GM23338 (cell line): Measurements from ENCODE around the gene SOWAHB. TPM values are rescaled to one million over a fixed set of nuclear protein-coding genes. Genes with fewer than 3 reads are reported as not detected.

Experiments used
- ATAC-seq: fragments of 200-7000 bp; cut with Tn5 transposase; 3 replicates; pipeline ENCODE4 v1.9.1; 2020
- DNase-seq: peaks from one replicate; pipeline ENCODE4 v3.0.0-alpha.2; 2015; ENCODE audit warnings: low spot score
- H2AFZ ChIP-seq: fragments of 200-600 bp; sonication (generic); 2 replicates; pipeline ENCODE4 v1.8.0; 2016; ENCODE audit warnings: antibody characterized with exemption, mild to moderate bottlenecking, moderate library complexity
- H3F3A ChIP-seq: fragments of 200-600 bp; sonication (generic); replicated peaks from 2 replicates; pipeline ENCODE4 v1.8.0; 2017; ENCODE audit warnings: antibody characterized with exemption, mixed run types, low read depth
- H3K27ac ChIP-seq: fragments of 200-600 bp; sonication (generic); 2 replicates; pipeline ENCODE4 v1.6.1; 2016; ENCODE audit warnings: low read depth
- H3K27me3 ChIP-seq: fragments of 200-600 bp; sonication (generic); 2 replicates; pipeline ENCODE4 v1.8.0; 2016; ENCODE audit warnings: mild to moderate bottlenecking, mixed run types, moderate library complexity; ENCODE audit not compliant: insufficient read depth
- H3K36me3 ChIP-seq: fragments of 200-600 bp; sonication (generic); 2 replicates; pipeline ENCODE4 v1.8.0; 2016; ENCODE audit warnings: mild to moderate bottlenecking; ENCODE audit not compliant: insufficient read depth
- H3K4me1 ChIP-seq: fragments of 200-600 bp; sonication (generic); 2 replicates; pipeline ENCODE4 v1.8.0; 2016; ENCODE audit warnings: mild to moderate bottlenecking, moderate library complexity; ENCODE audit not compliant: insufficient read depth
- H3K4me2 ChIP-seq: fragments of 200-600 bp; sonication (generic); 2 replicates; pipeline ENCODE4 v1.7.1; 2017; ENCODE audit warnings: mixed run types
- H3K4me3 ChIP-seq: fragments of 200-600 bp; sonication (generic); 2 replicates; pipeline ENCODE4 v1.6.1; 2016; ENCODE audit warnings: mixed run types
- H3K79me2 ChIP-seq: fragments of 200-600 bp; sonication (generic); replicated peaks from 2 replicates; pipeline ENCODE4 v1.8.0; 2017; ENCODE audit warnings: mild to moderate bottlenecking; ENCODE audit not compliant: insufficient read depth
- H3K9me2 ChIP-seq: fragments of 200-600 bp; sonication (generic); 2 replicates; pipeline ENCODE4 v1.8.0; 2017; ENCODE audit not compliant: insufficient read depth
- H4K20me1 ChIP-seq: fragments of 200-600 bp; sonication (generic); replicated peaks from 2 replicates; pipeline ENCODE4 v1.8.0; 2017; ENCODE audit warnings: mild to moderate bottlenecking; ENCODE audit not compliant: insufficient read depth
- H3K27ac Mint-ChIP-seq: 2 replicates; pipeline ENCODE4 v1.8.0; 2020; ENCODE audit warnings: inconsistent platforms, mild to moderate bottlenecking, moderate library complexity, mixed read lengths
- H3K27me3 Mint-ChIP-seq: 3 replicates; pipeline ENCODE4 v1.8.0; 2022; ENCODE audit warnings: low read depth, mild to moderate bottlenecking, moderate library complexity, mixed read lengths, inconsistent platforms; ENCODE audit not compliant: insufficient read depth, poor library complexity
- H3K36me3 Mint-ChIP-seq: 3 replicates; pipeline ENCODE4 v1.8.0; 2021; ENCODE audit warnings: low read depth, mild to moderate bottlenecking, inconsistent platforms, moderate library complexity, mixed read lengths
- H3K4me1 Mint-ChIP-seq: 3 replicates; pipeline ENCODE4 v1.8.0; 2020; ENCODE audit warnings: mild to moderate bottlenecking, inconsistent platforms, mixed read lengths
- H3K4me3 Mint-ChIP-seq: 3 replicates; pipeline ENCODE4 v1.8.0; 2021; ENCODE audit warnings: moderate library complexity, mild to moderate bottlenecking, inconsistent platforms, mixed read lengths
- H3K9me3 Mint-ChIP-seq: 3 replicates; pipeline ENCODE4 v1.8.0; 2020; ENCODE audit warnings: moderate library complexity, mild to moderate bottlenecking, inconsistent platforms, mixed read lengths
- CREB1 ChIP-seq: fragments of 250-450 bp; sonication (Bioruptor Pico); IDR thresholded peaks from 2 replicates; pipeline ENCODE4 v1.5.0; 2020; ENCODE audit warnings: low read depth, mild to moderate bottlenecking, moderate library complexity
- EZH2phosphoT487 ChIP-seq: fragments of 200-600 bp; sonication (generic); IDR thresholded peaks from one replicate; pipeline ENCODE4 v1.8.1; 2018; ENCODE audit warnings: antibody characterized with exemption; ENCODE audit not compliant: unreplicated experiment
- JUNB ChIP-seq: IDR thresholded peaks from one replicate; pipeline ENCODE4 v1.6.1; 2016; ENCODE audit warnings: antibody characterized with exemption; ENCODE audit not compliant: unreplicated experiment
- POLR2AphosphoS5 ChIP-seq: IDR thresholded peaks from 2 replicates; pipeline ENCODE4 v1.6.1; 2016; ENCODE audit warnings: antibody characterized with exemption, low read depth
- STAT1 ChIP-seq: IDR thresholded peaks from one replicate; pipeline ENCODE4 v1.6.1; 2016; ENCODE audit warnings: antibody characterized with exemption; ENCODE audit not compliant: unreplicated experiment
- polyA plus RNA-seq: library from polyadenylated mRNA; unstranded; fragments of >200 nt; fragmentation: Nextera tagmentation; extraction: Ambion mirVana; gene quantifications from 2 replicates; pipeline ENCODE4 v1.2.1, GENCODE V29; 2016
- total RNA-seq: library from RNA; depleted of rRNA; stranded (reverse); fragments of >200 nt; shearing (Covaris generic); gene quantifications from 2 replicates; pipeline ENCODE4 v1.2.3, GENCODE V29; 2014
- TF ChIP-seq, protein P1 (sequence below): fragments of 250-450 bp; sonication (Bioruptor Pico); IDR thresholded peaks from 2 replicates; pipeline ENCODE4 v1.5.0; 2020; ENCODE audit warnings: mild to moderate bottlenecking, moderate library complexity
- TF ChIP-seq, protein P2 (sequence below): IDR thresholded peaks from 2 replicates; pipeline ENCODE4 v1.6.1; 2016; ENCODE audit warnings: antibody characterized with exemption

Gene SOWAHB
- total and polyA plus RNA-seq, 2 experiments from 2014 or later, result 0.08 to 2.8 TPM

DNA sequence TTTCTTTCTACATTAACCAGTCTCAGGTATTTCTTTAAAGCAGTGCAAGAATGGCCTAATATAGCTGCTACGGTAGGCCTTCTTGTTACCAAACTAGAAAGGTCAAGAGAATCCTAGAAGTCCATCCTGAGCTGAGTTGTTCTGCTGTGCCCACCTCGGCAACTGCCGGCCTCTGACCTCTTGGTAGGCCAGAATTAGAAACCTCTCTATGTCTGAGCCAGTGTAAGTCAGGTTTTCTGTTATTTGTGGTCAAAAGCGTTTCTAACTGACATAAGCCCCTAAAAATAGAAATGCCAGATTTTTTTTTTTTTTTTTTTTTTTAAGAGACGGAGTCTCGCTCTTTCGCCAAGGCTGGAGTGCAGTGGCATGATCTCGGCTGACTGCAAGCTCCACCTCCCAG lies 43.1 kb downstream of the SOWAHB start (continued):
- TF ChIP-seq, protein P1, sequence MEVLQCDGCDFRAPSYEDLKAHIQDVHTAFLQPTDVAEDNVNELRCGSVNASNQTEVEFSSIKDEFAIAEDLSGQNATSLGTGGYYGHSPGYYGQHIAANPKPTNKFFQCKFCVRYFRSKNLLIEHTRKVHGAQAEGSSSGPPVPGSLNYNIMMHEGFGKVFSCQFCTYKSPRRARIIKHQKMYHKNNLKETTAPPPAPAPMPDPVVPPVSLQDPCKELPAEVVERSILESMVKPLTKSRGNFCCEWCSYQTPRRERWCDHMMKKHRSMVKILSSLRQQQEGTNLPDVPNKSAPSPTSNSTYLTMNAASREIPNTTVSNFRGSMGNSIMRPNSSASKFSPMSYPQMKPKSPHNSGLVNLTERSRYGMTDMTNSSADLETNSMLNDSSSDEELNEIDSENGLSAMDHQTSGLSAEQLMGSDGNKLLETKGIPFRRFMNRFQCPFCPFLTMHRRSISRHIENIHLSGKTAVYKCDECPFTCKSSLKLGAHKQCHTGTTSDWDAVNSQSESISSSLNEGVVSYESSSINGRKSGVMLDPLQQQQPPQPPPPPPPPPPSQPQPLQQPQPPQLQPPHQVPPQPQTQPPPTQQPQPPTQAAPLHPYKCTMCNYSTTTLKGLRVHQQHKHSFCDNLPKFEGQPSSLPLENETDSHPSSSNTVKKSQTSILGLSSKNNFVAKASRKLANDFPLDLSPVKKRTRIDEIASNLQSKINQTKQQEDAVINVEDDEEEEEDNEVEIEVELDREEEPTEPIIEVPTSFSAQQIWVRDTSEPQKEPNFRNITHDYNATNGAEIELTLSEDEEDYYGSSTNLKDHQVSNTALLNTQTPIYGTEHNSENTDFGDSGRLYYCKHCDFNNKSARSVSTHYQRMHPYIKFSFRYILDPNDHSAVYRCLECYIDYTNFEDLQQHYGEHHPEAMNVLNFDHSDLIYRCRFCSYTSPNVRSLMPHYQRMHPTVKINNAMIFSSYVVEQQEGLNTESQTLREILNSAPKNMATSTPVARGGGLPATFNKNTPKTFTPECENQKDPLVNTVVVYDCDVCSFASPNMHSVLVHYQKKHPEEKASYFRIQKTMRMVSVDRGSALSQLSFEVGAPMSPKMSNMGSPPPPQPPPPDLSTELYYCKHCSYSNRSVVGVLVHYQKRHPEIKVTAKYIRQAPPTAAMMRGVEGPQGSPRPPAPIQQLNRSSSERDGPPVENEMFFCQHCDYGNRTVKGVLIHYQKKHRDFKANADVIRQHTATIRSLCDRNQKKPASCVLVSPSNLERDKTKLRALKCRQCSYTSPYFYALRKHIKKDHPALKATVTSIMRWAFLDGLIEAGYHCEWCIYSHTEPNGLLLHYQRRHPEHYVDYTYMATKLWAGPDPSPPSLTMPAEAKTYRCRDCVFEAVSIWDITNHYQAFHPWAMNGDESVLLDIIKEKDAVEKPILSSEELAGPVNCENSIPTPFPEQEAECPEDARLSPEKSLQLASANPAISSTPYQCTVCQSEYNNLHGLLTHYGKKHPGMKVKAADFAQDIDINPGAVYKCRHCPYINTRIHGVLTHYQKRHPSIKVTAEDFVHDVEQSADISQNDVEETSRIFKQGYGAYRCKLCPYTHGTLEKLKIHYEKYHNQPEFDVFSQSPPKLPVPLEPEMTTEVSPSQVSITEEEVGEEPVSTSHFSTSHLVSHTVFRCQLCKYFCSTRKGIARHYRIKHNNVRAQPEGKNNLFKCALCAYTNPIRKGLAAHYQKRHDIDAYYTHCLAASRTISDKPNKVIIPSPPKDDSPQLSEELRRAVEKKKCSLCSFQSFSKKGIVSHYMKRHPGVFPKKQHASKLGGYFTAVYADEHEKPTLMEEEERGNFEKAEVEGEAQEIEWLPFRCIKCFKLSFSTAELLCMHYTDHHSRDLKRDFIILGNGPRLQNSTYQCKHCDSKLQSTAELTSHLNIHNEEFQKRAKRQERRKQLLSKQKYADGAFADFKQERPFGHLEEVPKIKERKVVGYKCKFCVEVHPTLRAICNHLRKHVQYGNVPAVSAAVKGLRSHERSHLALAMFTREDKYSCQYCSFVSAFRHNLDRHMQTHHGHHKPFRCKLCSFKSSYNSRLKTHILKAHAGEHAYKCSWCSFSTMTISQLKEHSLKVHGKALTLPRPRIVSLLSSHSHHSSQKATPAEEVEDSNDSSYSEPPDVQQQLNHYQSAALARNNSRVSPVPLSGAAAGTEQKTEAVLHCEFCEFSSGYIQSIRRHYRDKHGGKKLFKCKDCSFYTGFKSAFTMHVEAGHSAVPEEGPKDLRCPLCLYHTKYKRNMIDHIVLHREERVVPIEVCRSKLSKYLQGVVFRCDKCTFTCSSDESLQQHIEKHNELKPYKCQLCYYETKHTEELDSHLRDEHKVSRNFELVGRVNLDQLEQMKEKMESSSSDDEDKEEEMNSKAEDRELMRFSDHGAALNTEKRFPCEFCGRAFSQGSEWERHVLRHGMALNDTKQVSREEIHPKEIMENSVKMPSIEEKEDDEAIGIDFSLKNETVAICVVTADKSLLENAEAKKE (CRISPR knock-in tag), result no peak
- TF ChIP-seq STAT1, result no peak

DNA sequence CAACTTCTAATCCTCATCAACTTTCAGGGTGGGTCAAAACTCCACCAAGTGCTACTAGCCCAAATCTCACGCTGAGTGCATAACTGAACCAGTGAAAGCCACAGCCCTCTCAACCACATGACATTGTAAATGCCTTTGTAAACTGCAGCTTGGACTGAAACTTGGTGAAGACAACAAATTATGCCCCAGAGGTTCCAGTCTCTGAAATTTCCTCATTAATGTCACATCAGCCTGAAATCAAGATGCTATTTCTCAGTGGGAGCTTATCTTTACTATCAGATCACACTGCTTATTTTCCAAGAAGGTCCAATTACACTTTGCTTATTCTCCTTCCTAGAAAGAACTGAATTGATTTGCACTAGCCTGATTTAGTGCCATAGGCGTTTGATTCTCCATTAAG lies 46.6 kb downstream of the SOWAHB start:
- no peak overlapping the region for H3K27ac ChIP-seq
- Mint-ChIP-seq H3K36me3 (no peaks in the 10 kb centered on the region), H3K9me3 (no peaks in the 10 kb centered on the region; the same call in 2 of the 3 replicates), H3K27me3 (peaks cover 4% of the 10 kb centered on the region), H3K4me3 (no peak overlapping the region), H3K4me1 (no peaks in the 10 kb centered on the region), H3K27ac (no peak overlapping the region)
- no peak for DNase-seq
- H3F3A ChIP-seq, result no peaks in the 10 kb centered on the region
- H3K9me2 ChIP-seq, result 0 out of 2 replicates have a peak, but pooled peaks cover 3% of the 10 kb centered on the region
- H2AFZ ChIP-seq, result peak overlapping the region; percentile 52; the same call in 1 of the 2 replicates
- H4K20me1 ChIP-seq, result no peaks in the 10 kb centered on the region
- H3K4me1 ChIP-seq, result no peaks in the 10 kb centered on the region
- ATAC-seq, result no peak
- no peaks in the 10 kb centered on the region for H3K27me3 ChIP-seq
- no peaks in the 10 kb centered on the region for H3K79me2 ChIP-seq
- TF ChIP-seq, protein P1 (CRISPR knock-in tag), result no peak
- TF ChIP-seq JUNB (no peak), EZH2phosphoT487 (no peak), CREB1 (CRISPR knock-in tag) (no peak), STAT1 (no peak), POLR2AphosphoS5 (no peak)
- TF ChIP-seq, protein P2, sequence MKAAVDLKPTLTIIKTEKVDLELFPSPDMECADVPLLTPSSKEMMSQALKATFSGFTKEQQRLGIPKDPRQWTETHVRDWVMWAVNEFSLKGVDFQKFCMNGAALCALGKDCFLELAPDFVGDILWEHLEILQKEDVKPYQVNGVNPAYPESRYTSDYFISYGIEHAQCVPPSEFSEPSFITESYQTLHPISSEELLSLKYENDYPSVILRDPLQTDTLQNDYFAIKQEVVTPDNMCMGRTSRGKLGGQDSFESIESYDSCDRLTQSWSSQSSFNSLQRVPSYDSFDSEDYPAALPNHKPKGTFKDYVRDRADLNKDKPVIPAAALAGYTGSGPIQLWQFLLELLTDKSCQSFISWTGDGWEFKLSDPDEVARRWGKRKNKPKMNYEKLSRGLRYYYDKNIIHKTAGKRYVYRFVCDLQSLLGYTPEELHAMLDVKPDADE, result no peak
- H3K36me3 ChIP-seq, result no peaks in the 10 kb centered on the region
- H3K4me3 ChIP-seq, result no peak overlapping the region
- H3K4me2 ChIP-seq, result no peak overlapping the region
